Activated CD4-positive, alpha-beta T cell treated with anti-CD3 and anti-CD28 coated beads for 36 hours (primary cell): Measurements from ENCODE around the gene PRKAG2. TPM values are rescaled to one million over a fixed set of nuclear protein-coding genes. Genes with fewer than 3 reads are reported as not detected.
"Not testable (repeated sequence)": the region's sequence is repeated elsewhere in the genome, so short reads cannot be mapped to it uniquely, and the experiment has no call there.

Experiments
- ATAC-seq: fragments of 200-7000 bp; cut with Tn5 transposase; one replicate; pipeline ENCODE4 v1.10.0; 2021; ENCODE audit warnings: mild to moderate bottlenecking, moderate library complexity
- CTCF ChIA-PET: fragments of 350-600 bp; sonication (Branson Sonifier 250); formaldehyde crosslinking; loops from one replicate; lab custom pipeline; 2021; ENCODE audit warnings: antibody characterized with exemption; lab: Charles Lee
- POLR2A ChIA-PET: fragments of 350-600 bp; sonication (Branson Sonifier 250); formaldehyde crosslinking; loops from one replicate; lab custom pipeline; 2021; ENCODE audit warnings: antibody characterized with exemption, inconsistent platforms; lab: Charles Lee
- DNase-seq: peaks from one replicate; pipeline ENCODE4 v3.0.0-alpha.2; 2020
- H3K27ac Mint-ChIP-seq: one replicate; pipeline ENCODE4 v1.8.0; 2021; ENCODE audit warnings: mixed read lengths
- H3K27me3 Mint-ChIP-seq: one replicate; pipeline ENCODE4 v1.8.0; 2021; ENCODE audit warnings: mixed read lengths
- H3K36me3 Mint-ChIP-seq: one replicate; pipeline ENCODE4 v1.8.0; 2021; ENCODE audit warnings: low read depth, mixed read lengths
- H3K4me1 Mint-ChIP-seq: one replicate; pipeline ENCODE4 v1.8.0; 2021; ENCODE audit warnings: mixed read lengths
- H3K4me3 Mint-ChIP-seq: one replicate; pipeline ENCODE4 v1.8.0; 2021; ENCODE audit warnings: mild to moderate bottlenecking, moderate library complexity, mixed read lengths
- H3K9me3 Mint-ChIP-seq: one replicate; pipeline ENCODE4 v1.8.0; 2021; ENCODE audit warnings: low read depth, mixed read lengths
- intact Hi-C, 2 experiments: fragments of 100-400 bp; cut with DNase I in 1 of 2; cut with micrococcal nuclease in 1 of 2; formaldehyde crosslinking; loops; one replicate each; pipeline versions ENCODE4 v1.14.2 to v1.15.1; 2022 to 2024; cut with DNase I, micrococcal nuclease
- total RNA-seq, 2 experiments: library from RNA; stranded (reverse); gene quantifications; one replicate each; pipeline ENCODE4 v1.2.3, GENCODE V29; 2021

PRKAG2 gene
- total RNA-seq, 2 experiments from 2014 or later, result 19.6 to 21.5 TPM

GRCh38 chr7:151586531-151587260, 290.2 kb downstream of the PRKAG2 start:
- H3K4me1 Mint-ChIP-seq, result peaks cover 6% of the 10 kb centered on the region
- ChIA-PET CTCF (no interaction called here), POLR2A (no interaction called here)
- H3K27me3 Mint-ChIP-seq, result no peaks in the 10 kb centered on the region
- ATAC-seq, result no peak
- H3K9me3 Mint-ChIP-seq, result no peaks in the 10 kb centered on the region
- peaks cover 18% of the 10 kb centered on the region for H3K36me3 Mint-ChIP-seq
- no peak overlapping the region for H3K27ac Mint-ChIP-seq
- no peak overlapping the region for H3K4me3 Mint-ChIP-seq
- intact Hi-C loops, result no loop called here
- no peak for DNase-seq

- ChIA-PET POLR2A (no interaction called here), CTCF (no interaction called here)
- H3K27ac Mint-ChIP-seq, result no peak overlapping the region
- no peak for DNase-seq
- H3K4me3 Mint-ChIP-seq, result no peak overlapping the region
- no peaks in the 10 kb centered on the region for H3K27me3 Mint-ChIP-seq
- intact Hi-C loops, result no loop called here
- peaks cover 6% of the 10 kb centered on the region for H3K4me1 Mint-ChIP-seq
- H3K9me3 Mint-ChIP-seq, result no peaks in the 10 kb centered on the region
- H3K36me3 Mint-ChIP-seq, result peaks cover 20% of the 10 kb centered on the region
- ATAC-seq, result no peak
Measured at GRCh38 chr7:151585744-151586393, 291.0 kb downstream of the PRKAG2 start.

GRCh38 chr7:151581741-151582140, 295.2 kb downstream of the PRKAG2 start:
- Mint-ChIP-seq H3K27ac (no peak overlapping the region), H3K9me3 (peaks cover 9% of the 10 kb centered on the region), H3K36me3 (peaks cover 25% of the 10 kb centered on the region), H3K4me1 (peaks cover 5% of the 10 kb centered on the region), H3K4me3 (no peak overlapping the region), H3K27me3 (no peaks in the 10 kb centered on the region)
- ChIA-PET POLR2A (no interaction called here), CTCF (no interaction called here)
- no peak for DNase-seq
- intact Hi-C loops, result no loop called here
- ATAC-seq, result no peak

GRCh38 chr7:151579644-151580043, 297.3 kb downstream of the PRKAG2 start:
- Mint-ChIP-seq H3K4me1 (no peaks in the 10 kb centered on the region), H3K9me3 (peaks cover 9% of the 10 kb centered on the region), H3K4me3 (no peak overlapping the region), H3K36me3 (peaks cover 22% of the 10 kb centered on the region), H3K27me3 (no peaks in the 10 kb centered on the region), H3K27ac (no peak overlapping the region)
- DNase-seq (no peak), ATAC-seq (no peak)
- ChIA-PET CTCF (no interaction called here), POLR2A (no interaction called here)
- intact Hi-C loops, result no loop called here

GRCh38 chr7:151575410-151575809, 301.5 kb downstream of the PRKAG2 start:
- ChIA-PET POLR2A (interaction anchor here (0.5 kb wide), 1 partner anchor 58 kb away, joined by 3 read pairs; no protein-coding TSS in a partner anchor), CTCF (interaction anchor here (0.7 to 1.5 kb wide), 3 partner anchors 25 to 127 kb away, joined by 3 read pairs; no protein-coding TSS in a partner anchor)
- H3K4me3 Mint-ChIP-seq, result no peak overlapping the region

GRCh38 chr7:151573046-151573445, 303.9 kb downstream of the PRKAG2 start:
- ATAC-seq (peak; percentile 74), DNase-seq (peak; percentile 29)
- H3K4me3 Mint-ChIP-seq, H3K27me3 Mint-ChIP-seq, H3K36me3 Mint-ChIP-seq, H3K9me3 Mint-ChIP-seq, H3K27ac Mint-ChIP-seq, H3K4me1 Mint-ChIP-seq, POLR2A ChIA-PET, intact Hi-C loops: not testable (repeated sequence)
- CTCF ChIA-PET, result interaction anchor here (0.8 kb wide), 1 partner anchor 23 kb away, joined by 3 read pairs; no protein-coding TSS in a partner anchor

More at GRCh38 chr7:151575410-151575809, 301.5 kb downstream of the PRKAG2 start:
- H3K27me3 Mint-ChIP-seq, result no peaks in the 10 kb centered on the region
- peaks cover 13% of the 10 kb centered on the region for H3K36me3 Mint-ChIP-seq
- intact Hi-C loops, result no loop called here
- DNase-seq (no peak), ATAC-seq (no peak)
- no peak overlapping the region for H3K27ac Mint-ChIP-seq
- H3K9me3 Mint-ChIP-seq, result peaks cover 8% of the 10 kb centered on the region
- no peaks in the 10 kb centered on the region for H3K4me1 Mint-ChIP-seq

GRCh38 chr7:151572136-151572535, 304.8 kb downstream of the PRKAG2 start:
- ChIA-PET POLR2A (no interaction called here), CTCF (interaction anchor here (0.6 to 0.9 kb wide), 4 partner anchors 16 to 364 kb away, joined by 3 to 4 read pairs (median 3); no protein-coding TSS in a partner anchor)
- Mint-ChIP-seq H3K9me3 (no peaks in the 10 kb centered on the region), H3K4me3 (no peak overlapping the region), H3K36me3 (no peaks in the 10 kb centered on the region), H3K27me3 (no peaks in the 10 kb centered on the region), H3K4me1 (no peaks in the 10 kb centered on the region), H3K27ac (no peak overlapping the region)
- DNase-seq (no peak), ATAC-seq (no peak)
- intact Hi-C loops, result no loop called here

- Mint-ChIP-seq H3K4me3 (no peak overlapping the region), H3K36me3 (no peaks in the 10 kb centered on the region), H3K27ac (no peak overlapping the region), H3K4me1 (no peaks in the 10 kb centered on the region), H3K9me3 (no peaks in the 10 kb centered on the region), H3K27me3 (no peaks in the 10 kb centered on the region)
- ChIA-PET POLR2A (no interaction called here), CTCF (interaction anchor here (0.6 kb wide), 1 partner anchor 114 kb away, joined by 3 read pairs; no protein-coding TSS in a partner anchor)
- intact Hi-C loops, result no loop called here
- DNase-seq, result no peak
- no peak for ATAC-seq
Measured at GRCh38 chr7:151571471-151571870, 305.4 kb downstream of the PRKAG2 start.

- intact Hi-C loops, result loop anchor here (1.0 kb wide), 1 partner anchor 189 kb away; no protein-coding TSS in a partner anchor
- no peak overlapping the region for H3K4me3 Mint-ChIP-seq
- POLR2A ChIA-PET, result no interaction called here
- no peaks in the 10 kb centered on the region for H3K4me1 Mint-ChIP-seq
- no peaks in the 10 kb centered on the region for H3K36me3 Mint-ChIP-seq
- no peaks in the 10 kb centered on the region for H3K9me3 Mint-ChIP-seq
- no peak for DNase-seq
- CTCF ChIA-PET, result interaction anchor here (0.6 to 0.9 kb wide), 4 partner anchors 188 to 214 kb away, joined by 3 to 6 read pairs (median 3); no protein-coding TSS in a partner anchor
- H3K27me3 Mint-ChIP-seq, result no peaks in the 10 kb centered on the region
- no peak for ATAC-seq
- H3K27ac Mint-ChIP-seq, result no peak overlapping the region
Measured at GRCh38 chr7:151570366-151570915, 306.5 kb downstream of the PRKAG2 start.

GRCh38 chr7:151568956-151569940, 307.7 kb downstream of the PRKAG2 start:
- Mint-ChIP-seq H3K4me3 (no peak overlapping the region), H3K27me3 (no peaks in the 10 kb centered on the region), H3K9me3 (no peaks in the 10 kb centered on the region), H3K4me1 (no peaks in the 10 kb centered on the region), H3K36me3 (no peaks in the 10 kb centered on the region), H3K27ac (no peak overlapping the region)
- CTCF ChIA-PET, result interaction anchor here (0.7 to 0.9 kb wide), 3 partner anchors 190 to 215 kb away, joined by 3 to 6 read pairs (median 4); no protein-coding TSS in a partner anchor
- intact Hi-C loops, result no loop called here
- POLR2A ChIA-PET, result no interaction called here
- DNase-seq (no peak), ATAC-seq (no peak)
